Measurements from ENCODE around the gene CPNE8.

DNA sequence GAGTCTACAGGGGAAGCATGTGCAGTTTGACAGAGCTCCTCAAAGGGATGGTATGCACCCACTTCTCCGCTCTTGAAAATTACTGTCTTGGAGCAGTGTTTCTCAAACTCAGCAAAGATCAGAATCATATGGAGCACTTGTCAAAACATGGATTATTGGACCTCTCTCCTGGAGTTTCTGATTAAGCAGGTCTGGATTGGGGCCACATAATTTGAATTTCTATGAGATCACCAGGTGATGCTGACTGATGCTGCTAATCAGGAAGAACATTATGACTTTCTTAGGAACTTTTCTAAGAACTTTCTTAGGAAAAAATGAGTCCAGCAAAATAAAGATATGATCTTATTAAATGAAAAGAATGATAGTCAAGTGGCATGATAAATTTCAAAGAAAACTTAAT, 144.3 kb downstream of the CPNE8 start:
- TF ChIP-seq CTCF (IDR thresholded peaks at IDR 0.05; ENCODE audit: poor library complexity, severe bottlenecking): no peak
- TF ChIP-seq POLR2AphosphoS5 (IDR thresholded peaks at IDR 0.05): no peak
- no peak for TF ChIP-seq TAF1 (IDR thresholded peaks at IDR 0.05; ENCODE audit: low read depth)
- TF ChIP-seq, protein P1, sequence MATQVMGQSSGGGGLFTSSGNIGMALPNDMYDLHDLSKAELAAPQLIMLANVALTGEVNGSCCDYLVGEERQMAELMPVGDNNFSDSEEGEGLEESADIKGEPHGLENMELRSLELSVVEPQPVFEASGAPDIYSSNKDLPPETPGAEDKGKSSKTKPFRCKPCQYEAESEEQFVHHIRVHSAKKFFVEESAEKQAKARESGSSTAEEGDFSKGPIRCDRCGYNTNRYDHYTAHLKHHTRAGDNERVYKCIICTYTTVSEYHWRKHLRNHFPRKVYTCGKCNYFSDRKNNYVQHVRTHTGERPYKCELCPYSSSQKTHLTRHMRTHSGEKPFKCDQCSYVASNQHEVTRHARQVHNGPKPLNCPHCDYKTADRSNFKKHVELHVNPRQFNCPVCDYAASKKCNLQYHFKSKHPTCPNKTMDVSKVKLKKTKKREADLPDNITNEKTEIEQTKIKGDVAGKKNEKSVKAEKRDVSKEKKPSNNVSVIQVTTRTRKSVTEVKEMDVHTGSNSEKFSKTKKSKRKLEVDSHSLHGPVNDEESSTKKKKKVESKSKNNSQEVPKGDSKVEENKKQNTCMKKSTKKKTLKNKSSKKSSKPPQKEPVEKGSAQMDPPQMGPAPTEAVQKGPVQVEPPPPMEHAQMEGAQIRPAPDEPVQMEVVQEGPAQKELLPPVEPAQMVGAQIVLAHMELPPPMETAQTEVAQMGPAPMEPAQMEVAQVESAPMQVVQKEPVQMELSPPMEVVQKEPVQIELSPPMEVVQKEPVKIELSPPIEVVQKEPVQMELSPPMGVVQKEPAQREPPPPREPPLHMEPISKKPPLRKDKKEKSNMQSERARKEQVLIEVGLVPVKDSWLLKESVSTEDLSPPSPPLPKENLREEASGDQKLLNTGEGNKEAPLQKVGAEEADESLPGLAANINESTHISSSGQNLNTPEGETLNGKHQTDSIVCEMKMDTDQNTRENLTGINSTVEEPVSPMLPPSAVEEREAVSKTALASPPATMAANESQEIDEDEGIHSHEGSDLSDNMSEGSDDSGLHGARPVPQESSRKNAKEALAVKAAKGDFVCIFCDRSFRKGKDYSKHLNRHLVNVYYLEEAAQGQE (IDR thresholded peaks at IDR 0.05; ENCODE audit: borderline replicate concordance): no peak

All from neural cell (in vitro differentiated cells).